Pulmonary artery endothelial cell (primary cell): ENCODE data around the gene SERPINB1. TPM values are rescaled to one million over a fixed set of nuclear protein-coding genes. Genes with fewer than 3 reads are reported as not detected.
A peak's percentile ranks its signal among the peaks of the same experiment; 100 is the strongest.

Source experiments
- DNase-seq: peaks from one replicate; pipeline ENCODE4 v3.0.0-alpha.2; 2011; ENCODE audit warnings: low read depth, low spot score
- total RNA-seq: library from RNA; depleted of rRNA; stranded (reverse); fragments of >200 nt; gene quantifications from 2 replicates; pipeline ENCODE4 v1.2.3, GENCODE V29; 2014

The SERPINB1 gene
- total RNA-seq, 1 donor from 2014 or later: 50.8 TPM

- no peak for DNase-seq
Measured at GRCh38 chr6:2794171-2794730, 47.4 kb downstream of the SERPINB1 start.

DNA sequence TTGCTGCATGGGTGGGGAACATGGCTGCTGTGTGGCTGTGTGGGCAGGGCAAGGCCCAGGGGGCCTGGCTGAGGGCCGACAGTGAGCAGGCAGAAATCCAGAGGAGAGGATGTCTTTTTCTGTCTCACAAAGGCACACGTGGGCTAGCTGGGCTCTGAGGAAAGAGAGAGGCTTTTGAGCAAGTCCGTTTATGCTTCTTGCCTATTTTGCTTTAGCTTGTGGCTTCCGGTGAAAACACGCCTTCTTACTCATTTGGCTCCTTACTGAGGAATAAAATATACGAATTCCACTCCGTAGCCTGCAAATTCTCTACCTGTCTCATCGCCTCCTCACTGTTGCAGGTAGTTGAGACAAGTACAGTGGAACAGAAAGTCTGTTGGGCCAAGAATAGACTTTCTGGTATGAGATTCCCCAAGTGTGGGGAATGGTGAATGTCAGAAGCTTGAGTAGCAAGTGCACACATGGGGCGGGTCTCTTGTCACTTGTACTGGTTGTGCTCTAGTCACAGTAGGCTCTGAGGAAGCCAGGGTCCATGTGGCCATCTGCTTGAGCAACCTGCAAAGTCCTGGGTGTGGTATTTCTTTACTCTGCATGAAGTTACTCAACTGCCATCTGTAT, 48.0 kb downstream of the SERPINB1 start:
- no peak for DNase-seq

DNA sequence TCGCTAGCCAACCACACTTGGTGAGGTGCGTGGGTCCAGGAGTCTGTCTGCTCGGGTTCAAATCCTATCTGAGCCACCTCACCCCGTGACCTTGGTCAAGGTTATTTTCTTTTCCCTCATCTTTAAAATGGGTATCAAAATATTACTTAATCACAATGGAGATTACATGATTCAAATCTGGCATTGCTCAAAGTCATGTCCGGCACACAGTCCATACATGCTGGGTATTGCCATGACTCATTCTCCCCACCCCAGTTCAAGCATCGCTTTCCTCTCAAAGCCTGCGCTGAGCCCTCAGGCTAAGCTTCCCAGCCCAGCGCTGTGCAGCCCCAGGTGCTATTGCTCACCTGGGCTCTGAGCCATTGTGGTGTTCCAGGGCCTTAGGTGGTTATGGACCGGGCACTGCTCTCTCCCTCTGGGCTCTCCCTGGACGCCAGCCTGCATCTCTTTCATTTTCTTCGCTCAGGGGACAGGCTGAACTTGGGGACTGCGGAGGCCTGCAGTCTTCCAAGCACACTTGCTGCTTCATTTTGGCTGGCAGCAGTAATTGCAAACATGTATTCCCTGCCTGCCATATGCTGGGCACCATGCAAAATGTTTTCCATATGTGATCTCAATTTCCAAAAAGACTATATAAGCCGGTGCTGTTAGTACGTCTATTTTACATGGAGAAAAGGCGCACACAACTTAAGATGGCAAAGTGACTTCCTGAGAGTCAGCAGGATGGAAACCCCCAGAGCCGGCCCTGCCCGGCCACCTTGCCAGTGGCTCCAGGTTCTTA, 49.1 kb downstream of the SERPINB1 start:
- no peak for DNase-seq

- no peak for DNase-seq
Measured at GRCh38 chr6:2791450-2791974, 50.2 kb downstream of the SERPINB1 start.

DNA sequence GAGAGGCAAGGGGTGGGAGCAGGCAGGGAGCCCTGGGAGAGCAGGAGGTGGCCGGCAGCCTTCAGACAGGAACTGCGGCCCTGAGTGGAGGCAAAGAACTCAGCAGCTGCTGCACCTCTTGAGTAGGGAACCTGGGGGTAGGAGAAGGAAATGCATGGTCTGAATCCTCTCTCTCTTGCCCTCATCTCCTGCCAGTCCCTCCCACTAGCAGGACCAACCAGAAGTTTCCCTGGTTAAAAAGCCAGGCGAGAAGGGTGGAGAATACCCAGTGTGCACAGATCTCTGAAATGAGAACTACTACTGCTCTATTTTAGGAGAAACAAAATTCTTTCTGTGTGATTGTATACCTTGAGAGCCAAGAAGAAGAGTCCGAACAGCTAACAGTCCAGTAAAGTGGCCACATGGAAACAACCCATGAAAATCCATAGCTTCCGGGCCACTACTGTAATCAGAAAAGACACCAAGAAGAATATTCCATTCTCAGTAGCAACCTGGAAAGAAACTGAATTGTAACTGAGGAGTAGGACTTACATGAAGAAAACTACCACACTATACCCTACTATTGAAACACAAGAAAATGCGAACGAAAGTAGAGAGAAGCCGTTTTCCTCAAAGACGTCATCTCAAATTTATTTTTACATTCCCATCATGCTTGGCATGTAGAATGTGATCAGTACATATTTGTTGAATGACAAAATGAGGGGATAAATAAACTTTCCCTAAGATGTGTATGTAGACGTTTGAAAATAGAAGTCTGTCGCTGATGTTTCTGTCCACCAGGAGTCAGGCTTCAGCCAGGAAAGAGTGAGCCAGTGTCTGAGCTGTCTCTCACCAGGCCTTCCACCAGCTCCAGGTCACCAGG, 50.8 kb downstream of the SERPINB1 start:
- peak; percentile 74 for DNase-seq

DNA sequence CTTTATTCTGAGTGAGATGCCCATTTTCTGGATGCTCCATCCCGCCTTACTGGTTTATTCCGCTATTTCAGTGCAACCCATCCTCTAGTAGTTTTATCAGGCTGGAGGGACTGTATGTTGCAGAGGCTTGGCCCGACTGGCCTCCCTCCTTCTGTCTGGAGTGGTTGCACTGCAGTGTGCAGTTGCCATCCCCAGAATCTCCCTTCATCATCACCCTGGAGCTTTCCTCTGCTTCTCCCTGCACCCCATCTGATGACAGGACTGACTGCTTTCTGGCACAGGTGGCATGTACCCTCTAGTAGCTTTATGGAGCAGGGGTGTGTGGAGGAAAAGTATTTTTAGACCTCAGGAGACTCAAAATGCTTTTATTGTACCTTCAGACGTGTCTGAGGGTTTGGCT, 55.4 kb downstream of the SERPINB1 start:
- no peak for DNase-seq

- no peak for DNase-seq
Measured at GRCh38 chr6:2784930-2785329, 56.7 kb downstream of the SERPINB1 start.

DNA sequence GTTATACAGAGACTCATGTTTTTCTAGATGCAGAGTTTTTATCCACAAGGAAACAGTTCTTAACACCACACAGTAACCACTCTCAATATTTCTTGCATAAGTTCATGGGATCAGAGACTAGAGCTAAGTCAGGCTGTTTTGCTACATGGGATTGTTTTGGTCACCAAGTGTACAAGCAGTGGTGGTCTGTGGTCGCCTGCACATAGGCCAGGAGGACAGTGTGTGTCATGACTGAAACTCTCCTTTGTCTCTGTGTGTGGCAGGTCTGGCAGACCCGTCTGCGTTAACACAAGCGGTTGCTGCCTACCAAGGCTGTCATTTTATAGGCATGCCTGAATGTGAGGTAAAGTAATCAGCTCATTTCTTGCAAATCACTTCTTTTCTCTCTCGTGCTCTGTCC, 57.6 kb downstream of the SERPINB1 start:
- no peak for DNase-seq

DNA sequence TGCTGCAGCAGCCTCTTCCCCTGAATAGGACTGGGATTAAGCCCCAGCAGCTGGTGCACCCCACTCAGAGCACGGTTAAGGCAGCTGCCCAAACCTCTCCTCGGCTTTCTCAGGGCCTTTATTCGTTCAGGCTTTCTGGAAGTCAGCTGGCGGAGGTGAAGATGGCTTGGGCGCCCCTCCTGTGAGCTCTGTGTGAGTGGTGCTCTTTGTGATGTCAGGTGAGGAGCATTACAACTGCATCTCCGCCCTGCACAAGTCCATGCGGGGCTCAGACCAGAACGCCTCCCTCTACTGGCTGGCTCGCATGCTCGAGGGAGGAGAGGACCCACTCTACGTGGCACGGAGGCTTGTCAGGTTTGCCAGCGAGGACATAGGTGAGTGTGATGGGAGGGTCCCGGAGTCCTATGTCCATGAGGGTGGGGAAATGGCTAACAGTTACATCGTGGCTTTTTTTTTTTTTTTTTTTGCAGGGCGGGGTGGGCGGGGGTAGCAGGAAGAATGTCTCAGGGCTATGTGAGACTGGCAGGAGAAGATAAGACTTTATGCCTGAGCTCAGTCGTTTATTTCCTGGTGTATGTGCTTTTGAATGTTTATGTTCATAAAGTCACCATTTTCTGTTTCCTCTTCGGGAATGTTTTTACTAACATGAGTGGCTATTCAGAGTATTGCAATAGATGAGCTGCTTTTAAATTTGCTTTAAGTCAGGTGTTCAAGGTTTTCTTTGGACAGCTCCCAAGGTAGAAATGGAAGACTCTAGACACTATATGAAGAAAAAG, 58.3 kb downstream of the SERPINB1 start:
- peak; percentile 51 for DNase-seq

GRCh38 chr6:2782825-2783187, 58.9 kb downstream of the SERPINB1 start:
- no peak for DNase-seq

DNA sequence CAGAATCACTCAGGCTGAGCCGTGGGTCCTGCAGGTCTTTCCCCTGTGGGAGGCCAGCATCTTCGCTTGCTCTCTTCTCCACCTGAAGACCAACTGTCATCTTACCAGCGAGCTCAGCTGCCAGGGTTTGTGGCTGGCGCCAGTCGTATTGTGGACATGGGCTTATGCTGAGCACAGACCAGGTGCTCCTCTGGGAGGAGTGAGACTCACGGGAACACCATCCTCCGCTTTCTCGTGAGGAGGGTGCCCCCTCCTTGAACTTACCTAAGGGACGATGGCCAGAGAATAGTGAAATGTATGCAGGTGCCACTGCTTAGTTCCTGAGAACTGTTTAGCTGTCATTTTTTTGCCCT, 59.3 kb downstream of the SERPINB1 start:
- no peak for DNase-seq

Other genes with a start within 250 kb of the SERPINB1 start
- 0.49 and 0.66 TPM in 2 replicates for gene MYLK4, start 90.9 kb downstream of the SERPINB1 start, total RNA-seq
- gene WRNIP1, start 76.5 kb downstream of the SERPINB1 start, total RNA-seq: 62.4 and 95.3 TPM in 2 replicates
- 36.0 and 92.5 TPM in 2 replicates for gene SERPINB9, start 61.4 kb upstream of the SERPINB1 start, total RNA-seq
- 112 and 122 TPM in 2 replicates for gene SERPINB6, start 129.7 kb upstream of the SERPINB1 start, total RNA-seq
- 12.0 and 26.6 TPM in 2 replicates for gene NQO2, start 158.0 kb upstream of the SERPINB1 start, total RNA-seq
- 20.8 and 27.3 TPM in 2 replicates for gene RIPK1, start 226.6 kb upstream of the SERPINB1 start, total RNA-seq